GM23338 (cell line): ENCODE data around the gene EDAR. TPM values are rescaled to one million over a fixed set of nuclear protein-coding genes. Genes with fewer than 3 reads are reported as not detected.

Experiments
- ATAC-seq: fragments of 200-7000 bp; cut with Tn5 transposase; 3 replicates; pipeline ENCODE4 v1.9.1; 2020
- DNase-seq: peaks from one replicate; pipeline ENCODE4 v3.0.0-alpha.2; 2015; ENCODE audit warnings: low spot score
- H2AFZ ChIP-seq: fragments of 200-600 bp; sonication (generic); 2 replicates; pipeline ENCODE4 v1.8.0; 2016; ENCODE audit warnings: antibody characterized with exemption, mild to moderate bottlenecking, moderate library complexity
- H3F3A ChIP-seq: fragments of 200-600 bp; sonication (generic); replicated peaks from 2 replicates; pipeline ENCODE4 v1.8.0; 2017; ENCODE audit warnings: antibody characterized with exemption, mixed run types, low read depth
- H3K27ac ChIP-seq: fragments of 200-600 bp; sonication (generic); 2 replicates; pipeline ENCODE4 v1.6.1; 2016; ENCODE audit warnings: low read depth
- H3K27me3 ChIP-seq: fragments of 200-600 bp; sonication (generic); 2 replicates; pipeline ENCODE4 v1.8.0; 2016; ENCODE audit warnings: mild to moderate bottlenecking, mixed run types, moderate library complexity; ENCODE audit not compliant: insufficient read depth
- H3K36me3 ChIP-seq: fragments of 200-600 bp; sonication (generic); 2 replicates; pipeline ENCODE4 v1.8.0; 2016; ENCODE audit warnings: mild to moderate bottlenecking; ENCODE audit not compliant: insufficient read depth
- H3K4me1 ChIP-seq: fragments of 200-600 bp; sonication (generic); 2 replicates; pipeline ENCODE4 v1.8.0; 2016; ENCODE audit warnings: mild to moderate bottlenecking, moderate library complexity; ENCODE audit not compliant: insufficient read depth
- H3K4me2 ChIP-seq: fragments of 200-600 bp; sonication (generic); 2 replicates; pipeline ENCODE4 v1.7.1; 2017; ENCODE audit warnings: mixed run types
- H3K4me3 ChIP-seq: fragments of 200-600 bp; sonication (generic); 2 replicates; pipeline ENCODE4 v1.6.1; 2016; ENCODE audit warnings: mixed run types
- H3K79me2 ChIP-seq: fragments of 200-600 bp; sonication (generic); replicated peaks from 2 replicates; pipeline ENCODE4 v1.8.0; 2017; ENCODE audit warnings: mild to moderate bottlenecking; ENCODE audit not compliant: insufficient read depth
- H3K9me2 ChIP-seq: fragments of 200-600 bp; sonication (generic); 2 replicates; pipeline ENCODE4 v1.8.0; 2017; ENCODE audit not compliant: insufficient read depth
- H4K20me1 ChIP-seq: fragments of 200-600 bp; sonication (generic); replicated peaks from 2 replicates; pipeline ENCODE4 v1.8.0; 2017; ENCODE audit warnings: mild to moderate bottlenecking; ENCODE audit not compliant: insufficient read depth
- H3K27ac Mint-ChIP-seq: 2 replicates; pipeline ENCODE4 v1.8.0; 2020; ENCODE audit warnings: inconsistent platforms, mild to moderate bottlenecking, moderate library complexity, mixed read lengths
- H3K27me3 Mint-ChIP-seq: 3 replicates; pipeline ENCODE4 v1.8.0; 2022; ENCODE audit warnings: low read depth, mild to moderate bottlenecking, moderate library complexity, mixed read lengths, inconsistent platforms; ENCODE audit not compliant: insufficient read depth, poor library complexity
- H3K36me3 Mint-ChIP-seq: 3 replicates; pipeline ENCODE4 v1.8.0; 2021; ENCODE audit warnings: low read depth, mild to moderate bottlenecking, inconsistent platforms, moderate library complexity, mixed read lengths
- H3K4me1 Mint-ChIP-seq: 3 replicates; pipeline ENCODE4 v1.8.0; 2020; ENCODE audit warnings: mild to moderate bottlenecking, inconsistent platforms, mixed read lengths
- H3K4me3 Mint-ChIP-seq: 3 replicates; pipeline ENCODE4 v1.8.0; 2021; ENCODE audit warnings: moderate library complexity, mild to moderate bottlenecking, inconsistent platforms, mixed read lengths
- H3K9me3 Mint-ChIP-seq: 3 replicates; pipeline ENCODE4 v1.8.0; 2020; ENCODE audit warnings: moderate library complexity, mild to moderate bottlenecking, inconsistent platforms, mixed read lengths
- CREB1 ChIP-seq: fragments of 250-450 bp; sonication (Bioruptor Pico); IDR thresholded peaks from 2 replicates; pipeline ENCODE4 v1.5.0; 2020; ENCODE audit warnings: low read depth, mild to moderate bottlenecking, moderate library complexity
- EZH2phosphoT487 ChIP-seq: fragments of 200-600 bp; sonication (generic); IDR thresholded peaks from one replicate; pipeline ENCODE4 v1.8.1; 2018; ENCODE audit warnings: antibody characterized with exemption; ENCODE audit not compliant: unreplicated experiment
- JUNB ChIP-seq: IDR thresholded peaks from one replicate; pipeline ENCODE4 v1.6.1; 2016; ENCODE audit warnings: antibody characterized with exemption; ENCODE audit not compliant: unreplicated experiment
- NANOG ChIP-seq: IDR thresholded peaks from 2 replicates; pipeline ENCODE4 v1.6.1; 2016; ENCODE audit warnings: antibody characterized with exemption, borderline replicate concordance
- STAT1 ChIP-seq: IDR thresholded peaks from one replicate; pipeline ENCODE4 v1.6.1; 2016; ENCODE audit warnings: antibody characterized with exemption; ENCODE audit not compliant: unreplicated experiment
- ZNF114 ChIP-seq: fragments of 250-450 bp; sonication (Bioruptor Pico); IDR thresholded peaks from 2 replicates; pipeline ENCODE4 v1.5.0; 2020; ENCODE audit warnings: mild to moderate bottlenecking, moderate library complexity
- ZNF331 ChIP-seq: fragments of 250-450 bp; sonication (Bioruptor Pico); IDR thresholded peaks from 2 replicates; pipeline ENCODE4 v1.5.0; 2020; ENCODE audit warnings: low read depth, mild to moderate bottlenecking, moderate library complexity
- polyA plus RNA-seq: library from polyadenylated mRNA; unstranded; fragments of >200 nt; fragmentation: Nextera tagmentation; extraction: Ambion mirVana; gene quantifications from 2 replicates; pipeline ENCODE4 v1.2.1, GENCODE V29; 2016
- total RNA-seq: library from RNA; depleted of rRNA; stranded (reverse); fragments of >200 nt; shearing (Covaris generic); gene quantifications from 2 replicates; pipeline ENCODE4 v1.2.3, GENCODE V29; 2014
- TF ChIP-seq, protein P1 (sequence below): fragments of 250-450 bp; sonication (Bioruptor Pico); IDR thresholded peaks from 2 replicates; pipeline ENCODE4 v1.5.0; 2020; ENCODE audit warnings: mild to moderate bottlenecking, moderate library complexity
- TF ChIP-seq, protein P2 (sequence below): IDR thresholded peaks from one replicate; pipeline ENCODE4 v1.6.1; 2018; ENCODE audit warnings: antibody characterized with exemption; ENCODE audit not compliant: unreplicated experiment

The EDAR gene
- total and polyA plus RNA-seq, 2 experiments from 2014 or later, result not detected

DNA sequence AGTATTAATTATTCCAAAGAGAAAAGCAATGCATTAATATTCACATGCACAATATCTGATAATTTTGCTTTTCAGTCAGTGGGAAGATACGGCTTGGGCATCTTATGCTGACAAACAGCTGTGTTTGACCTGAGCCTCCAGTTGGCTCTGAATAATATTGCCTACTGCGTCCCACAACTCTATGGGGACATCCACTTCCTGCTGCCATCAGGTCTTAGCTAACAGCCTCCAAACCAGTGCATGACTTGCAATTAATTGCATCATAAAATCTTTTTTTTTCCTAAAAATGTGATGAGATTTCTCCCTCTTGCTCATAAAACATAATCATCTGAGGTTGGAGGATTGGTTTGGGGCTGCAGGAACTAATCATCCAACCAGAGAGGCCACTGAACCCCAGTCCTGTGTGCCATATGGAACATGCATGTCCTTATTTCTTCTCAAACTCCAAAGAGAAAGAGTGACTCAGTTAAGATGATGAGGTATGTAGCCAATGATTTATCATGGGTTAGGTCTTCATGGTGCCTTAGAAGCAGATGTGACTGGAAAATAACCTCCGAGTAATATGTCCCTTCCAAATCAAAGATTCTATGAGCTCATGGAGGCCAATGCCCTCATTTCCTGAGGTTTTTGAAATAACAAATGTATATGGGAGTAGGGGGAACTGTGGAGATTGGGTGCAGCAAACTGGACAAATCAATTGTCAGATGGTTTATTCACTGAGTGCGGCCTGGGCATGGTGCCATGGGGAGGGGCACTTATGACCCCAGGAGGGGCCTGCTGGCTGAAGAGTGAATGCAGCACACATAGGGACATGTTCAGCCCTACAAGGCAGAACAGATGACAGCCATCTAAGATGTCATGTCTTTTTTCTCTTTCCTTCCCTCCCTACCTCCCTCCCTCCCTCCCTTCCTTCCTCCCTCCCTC, 39.4 kb downstream of the EDAR start:
- DNase-seq, result no peak

More for the DNA sequence above, 39.4 kb downstream of the EDAR start:
- H3K4me3 Mint-ChIP-seq, result no peak overlapping the region
- no peaks in the 10 kb centered on the region for H3K27me3 Mint-ChIP-seq
- Histone ChIP-seq H3K36me3 (no peaks in the 10 kb centered on the region), H4K20me1 (no peaks in the 10 kb centered on the region), H3K9me2 (no peaks in the 10 kb centered on the region), H3K4me3 (no peak overlapping the region), H2AFZ (no peak overlapping the region), H3K4me1 (no peaks in the 10 kb centered on the region), H3K27ac (no peak overlapping the region), H3F3A (no peaks in the 10 kb centered on the region), H3K27me3 (no peaks in the 10 kb centered on the region), H3K79me2 (no peaks in the 10 kb centered on the region), H3K4me2 (no peak overlapping the region)
- H3K4me1 Mint-ChIP-seq, result no peaks in the 10 kb centered on the region
- no peak overlapping the region for H3K27ac Mint-ChIP-seq
- H3K9me3 Mint-ChIP-seq, result peaks cover 35% of the 10 kb centered on the region
- H3K36me3 Mint-ChIP-seq, result peaks cover 19% of the 10 kb centered on the region
- TF ChIP-seq ZNF331 (CRISPR knock-in tag) (no peak), NANOG (no peak), STAT1 (no peak), JUNB (no peak), CREB1 (CRISPR knock-in tag) (no peak), EZH2phosphoT487 (no peak), ZNF114 (CRISPR knock-in tag) (no peak)
- TF ChIP-seq, protein P1, sequence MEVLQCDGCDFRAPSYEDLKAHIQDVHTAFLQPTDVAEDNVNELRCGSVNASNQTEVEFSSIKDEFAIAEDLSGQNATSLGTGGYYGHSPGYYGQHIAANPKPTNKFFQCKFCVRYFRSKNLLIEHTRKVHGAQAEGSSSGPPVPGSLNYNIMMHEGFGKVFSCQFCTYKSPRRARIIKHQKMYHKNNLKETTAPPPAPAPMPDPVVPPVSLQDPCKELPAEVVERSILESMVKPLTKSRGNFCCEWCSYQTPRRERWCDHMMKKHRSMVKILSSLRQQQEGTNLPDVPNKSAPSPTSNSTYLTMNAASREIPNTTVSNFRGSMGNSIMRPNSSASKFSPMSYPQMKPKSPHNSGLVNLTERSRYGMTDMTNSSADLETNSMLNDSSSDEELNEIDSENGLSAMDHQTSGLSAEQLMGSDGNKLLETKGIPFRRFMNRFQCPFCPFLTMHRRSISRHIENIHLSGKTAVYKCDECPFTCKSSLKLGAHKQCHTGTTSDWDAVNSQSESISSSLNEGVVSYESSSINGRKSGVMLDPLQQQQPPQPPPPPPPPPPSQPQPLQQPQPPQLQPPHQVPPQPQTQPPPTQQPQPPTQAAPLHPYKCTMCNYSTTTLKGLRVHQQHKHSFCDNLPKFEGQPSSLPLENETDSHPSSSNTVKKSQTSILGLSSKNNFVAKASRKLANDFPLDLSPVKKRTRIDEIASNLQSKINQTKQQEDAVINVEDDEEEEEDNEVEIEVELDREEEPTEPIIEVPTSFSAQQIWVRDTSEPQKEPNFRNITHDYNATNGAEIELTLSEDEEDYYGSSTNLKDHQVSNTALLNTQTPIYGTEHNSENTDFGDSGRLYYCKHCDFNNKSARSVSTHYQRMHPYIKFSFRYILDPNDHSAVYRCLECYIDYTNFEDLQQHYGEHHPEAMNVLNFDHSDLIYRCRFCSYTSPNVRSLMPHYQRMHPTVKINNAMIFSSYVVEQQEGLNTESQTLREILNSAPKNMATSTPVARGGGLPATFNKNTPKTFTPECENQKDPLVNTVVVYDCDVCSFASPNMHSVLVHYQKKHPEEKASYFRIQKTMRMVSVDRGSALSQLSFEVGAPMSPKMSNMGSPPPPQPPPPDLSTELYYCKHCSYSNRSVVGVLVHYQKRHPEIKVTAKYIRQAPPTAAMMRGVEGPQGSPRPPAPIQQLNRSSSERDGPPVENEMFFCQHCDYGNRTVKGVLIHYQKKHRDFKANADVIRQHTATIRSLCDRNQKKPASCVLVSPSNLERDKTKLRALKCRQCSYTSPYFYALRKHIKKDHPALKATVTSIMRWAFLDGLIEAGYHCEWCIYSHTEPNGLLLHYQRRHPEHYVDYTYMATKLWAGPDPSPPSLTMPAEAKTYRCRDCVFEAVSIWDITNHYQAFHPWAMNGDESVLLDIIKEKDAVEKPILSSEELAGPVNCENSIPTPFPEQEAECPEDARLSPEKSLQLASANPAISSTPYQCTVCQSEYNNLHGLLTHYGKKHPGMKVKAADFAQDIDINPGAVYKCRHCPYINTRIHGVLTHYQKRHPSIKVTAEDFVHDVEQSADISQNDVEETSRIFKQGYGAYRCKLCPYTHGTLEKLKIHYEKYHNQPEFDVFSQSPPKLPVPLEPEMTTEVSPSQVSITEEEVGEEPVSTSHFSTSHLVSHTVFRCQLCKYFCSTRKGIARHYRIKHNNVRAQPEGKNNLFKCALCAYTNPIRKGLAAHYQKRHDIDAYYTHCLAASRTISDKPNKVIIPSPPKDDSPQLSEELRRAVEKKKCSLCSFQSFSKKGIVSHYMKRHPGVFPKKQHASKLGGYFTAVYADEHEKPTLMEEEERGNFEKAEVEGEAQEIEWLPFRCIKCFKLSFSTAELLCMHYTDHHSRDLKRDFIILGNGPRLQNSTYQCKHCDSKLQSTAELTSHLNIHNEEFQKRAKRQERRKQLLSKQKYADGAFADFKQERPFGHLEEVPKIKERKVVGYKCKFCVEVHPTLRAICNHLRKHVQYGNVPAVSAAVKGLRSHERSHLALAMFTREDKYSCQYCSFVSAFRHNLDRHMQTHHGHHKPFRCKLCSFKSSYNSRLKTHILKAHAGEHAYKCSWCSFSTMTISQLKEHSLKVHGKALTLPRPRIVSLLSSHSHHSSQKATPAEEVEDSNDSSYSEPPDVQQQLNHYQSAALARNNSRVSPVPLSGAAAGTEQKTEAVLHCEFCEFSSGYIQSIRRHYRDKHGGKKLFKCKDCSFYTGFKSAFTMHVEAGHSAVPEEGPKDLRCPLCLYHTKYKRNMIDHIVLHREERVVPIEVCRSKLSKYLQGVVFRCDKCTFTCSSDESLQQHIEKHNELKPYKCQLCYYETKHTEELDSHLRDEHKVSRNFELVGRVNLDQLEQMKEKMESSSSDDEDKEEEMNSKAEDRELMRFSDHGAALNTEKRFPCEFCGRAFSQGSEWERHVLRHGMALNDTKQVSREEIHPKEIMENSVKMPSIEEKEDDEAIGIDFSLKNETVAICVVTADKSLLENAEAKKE (CRISPR knock-in tag), result no peak
- TF ChIP-seq, protein P2, sequence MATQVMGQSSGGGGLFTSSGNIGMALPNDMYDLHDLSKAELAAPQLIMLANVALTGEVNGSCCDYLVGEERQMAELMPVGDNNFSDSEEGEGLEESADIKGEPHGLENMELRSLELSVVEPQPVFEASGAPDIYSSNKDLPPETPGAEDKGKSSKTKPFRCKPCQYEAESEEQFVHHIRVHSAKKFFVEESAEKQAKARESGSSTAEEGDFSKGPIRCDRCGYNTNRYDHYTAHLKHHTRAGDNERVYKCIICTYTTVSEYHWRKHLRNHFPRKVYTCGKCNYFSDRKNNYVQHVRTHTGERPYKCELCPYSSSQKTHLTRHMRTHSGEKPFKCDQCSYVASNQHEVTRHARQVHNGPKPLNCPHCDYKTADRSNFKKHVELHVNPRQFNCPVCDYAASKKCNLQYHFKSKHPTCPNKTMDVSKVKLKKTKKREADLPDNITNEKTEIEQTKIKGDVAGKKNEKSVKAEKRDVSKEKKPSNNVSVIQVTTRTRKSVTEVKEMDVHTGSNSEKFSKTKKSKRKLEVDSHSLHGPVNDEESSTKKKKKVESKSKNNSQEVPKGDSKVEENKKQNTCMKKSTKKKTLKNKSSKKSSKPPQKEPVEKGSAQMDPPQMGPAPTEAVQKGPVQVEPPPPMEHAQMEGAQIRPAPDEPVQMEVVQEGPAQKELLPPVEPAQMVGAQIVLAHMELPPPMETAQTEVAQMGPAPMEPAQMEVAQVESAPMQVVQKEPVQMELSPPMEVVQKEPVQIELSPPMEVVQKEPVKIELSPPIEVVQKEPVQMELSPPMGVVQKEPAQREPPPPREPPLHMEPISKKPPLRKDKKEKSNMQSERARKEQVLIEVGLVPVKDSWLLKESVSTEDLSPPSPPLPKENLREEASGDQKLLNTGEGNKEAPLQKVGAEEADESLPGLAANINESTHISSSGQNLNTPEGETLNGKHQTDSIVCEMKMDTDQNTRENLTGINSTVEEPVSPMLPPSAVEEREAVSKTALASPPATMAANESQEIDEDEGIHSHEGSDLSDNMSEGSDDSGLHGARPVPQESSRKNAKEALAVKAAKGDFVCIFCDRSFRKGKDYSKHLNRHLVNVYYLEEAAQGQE, result no peak
- no peak for ATAC-seq
